ENCODE measurements around the gene RPRD2. TPM values are rescaled to one million over a fixed set of nuclear protein-coding genes. Genes with fewer than 3 reads are reported as not detected.

The RPRD2 gene
- total and polyA plus RNA-seq, 9 of the 15 experiments (the other 6 are each of a cell fraction or from before 2014, with no cell fraction given): 1.5 to 21.6 (median 7.7) TPM

GRCh38 chr1:150406483-150406882 lies 42.5 kb downstream of the RPRD2 start:
- intact Hi-C loops (cut with micrococcal nuclease): no loop called here
- no peak for TF ChIP-seq CBFA2T2 (conservative IDR thresholded peaks at IDR 0.05)
- no peak for TF ChIP-seq NCOA4 (IDR thresholded peaks at IDR 0.05; ENCODE audit: partially characterized antibody)
- no peak for TF ChIP-seq GATAD2A (IDR thresholded peaks at IDR 0.05)
- no peak for TF ChIP-seq SRSF1 (IDR thresholded peaks at IDR 0.05; ENCODE audit: low read depth, low read length)
- TF ChIP-seq ILK (tag; IDR thresholded peaks at IDR 0.05; ENCODE audit: borderline replicate concordance, low read depth): no peak
- TF ChIP-seq GTF2E2 (tag; IDR thresholded peaks at IDR 0.05): no peak
- TF ChIP-seq MGA (IDR thresholded peaks at IDR 0.05): no peak
- no peak for TF ChIP-seq ZNF12 (CRISPR knock-in tag; IDR thresholded peaks at IDR 0.05)
- no peak for TF ChIP-seq POLR3G (IDR thresholded peaks at IDR 0.05; ENCODE audit: extremely low read depth, insufficient read length, insufficient replicate concordance)
- no peak for TF ChIP-seq MEF2A (IDR thresholded peaks at IDR 0.05; ENCODE audit: control insufficient read depth, low read depth, low read length)
- no peak for TF ChIP-seq HSF4 (CRISPR knock-in tag; IDR thresholded peaks at IDR 0.05; ENCODE audit: borderline replicate concordance)
- TF ChIP-seq GATAD2B (IDR thresholded peaks at IDR 0.05; ENCODE audit: borderline replicate concordance): no peak
- no peak for TF ChIP-seq ZFP1 (CRISPR knock-in tag; IDR thresholded peaks at IDR 0.05)
- no peak for TF ChIP-seq ZNF764 (CRISPR knock-in tag; IDR thresholded peaks at IDR 0.05; ENCODE audit: low read depth)

More at GRCh38 chr1:150406483-150406882, 42.5 kb downstream of the RPRD2 start:
- in situ Hi-C loops (cut with MboI): no loop called here
- Histone ChIP-seq H3K27ac (ENCODE audit: extremely low read depth, low read depth, low read length) (no peak overlapping the region), H3K9ac (ENCODE audit: insufficient read depth in 1 of 2, low read depth in 2 of 2, low read length in 2 of 2) (no peak overlapping the region), H3K4me3 (no peak overlapping the region), H3K4me1 (replicated peaks in 1 of 2; ENCODE audit: control insufficient read depth in 2 of 2, insufficient read depth in 2 of 2, low read length in 2 of 2) (no peaks in the 10 kb centered on the region; a peak in 2 of 5 replicates), H3K9me1 (ENCODE audit: control insufficient read depth, insufficient read depth, low read length) (no peaks in the 10 kb centered on the region), H3K36me3 (ENCODE audit: control insufficient read depth, insufficient read depth, low read length) (peaks cover 4% of the 10 kb centered on the region; the same call in 1 of the 3 replicates), H3K27me3 (ENCODE audit: control insufficient read depth in 2 of 2, insufficient read depth in 2 of 2, low read length in 2 of 2) (no peaks in the 10 kb centered on the region), H3K4me2 (ENCODE audit: insufficient read depth, low read length) (no peak overlapping the region), H4K20me1 (replicated peaks; ENCODE audit: control insufficient read depth, insufficient read depth, low read length) (peaks cover 7% of the 10 kb centered on the region; the same call in 1 of the 2 replicates), H2AFZ (ENCODE audit: low read depth, low read length) (no peak overlapping the region), H3K79me2 (ENCODE audit: control insufficient read depth, insufficient read depth, low read length) (peaks cover 83% of the 10 kb centered on the region), H3K9me3 (replicated peaks; ENCODE audit: control insufficient read depth, insufficient read depth, low read depth, low read length) (no peaks in the 10 kb centered on the region)
- no peak for DNase-seq (ENCODE audit: extremely low read depth in 1 of 4, low spot score in 3 of 4)
- WGBS (ENCODE audit: insufficient coverage, low coverage, missing lambda C conversion rate): 76% methylated on average over 8 of the region's 8 CpGs
- POLR2A ChIA-PET: no interaction called here
- no peak for ATAC-seq
- CTCF ChIA-PET (ENCODE audit: low intra/inter-chr PET ratio): no interaction called here
- BruUV-seq (replicated peaks): no TSS peak
- no peak for FAIRE-seq
